OCI-LY1 (cell line): ENCODE results near the gene SLC28A2.

ENCODE experiments used
- EZH2 ChIP-seq: fragments of 200-600 bp; sonication (generic), shearing (Covaris generic); IDR thresholded peaks from 2 replicates; pipeline ENCODE4 v1.8.0; 2017; ENCODE audit warnings: borderline replicate concordance, mixed run types, mild to moderate bottlenecking, antibody characterized with exemption, low read length, moderate library complexity, mixed read lengths
- TF ChIP-seq, protein P1 (sequence below): fragments of 200-600 bp; sonication (generic), shearing (Covaris generic); IDR thresholded peaks from 2 replicates; pipeline ENCODE4 v1.5.1; 2017; ENCODE audit warnings: mild to moderate bottlenecking, antibody characterized with exemption, low read length, moderate library complexity, mixed read lengths

DNA sequence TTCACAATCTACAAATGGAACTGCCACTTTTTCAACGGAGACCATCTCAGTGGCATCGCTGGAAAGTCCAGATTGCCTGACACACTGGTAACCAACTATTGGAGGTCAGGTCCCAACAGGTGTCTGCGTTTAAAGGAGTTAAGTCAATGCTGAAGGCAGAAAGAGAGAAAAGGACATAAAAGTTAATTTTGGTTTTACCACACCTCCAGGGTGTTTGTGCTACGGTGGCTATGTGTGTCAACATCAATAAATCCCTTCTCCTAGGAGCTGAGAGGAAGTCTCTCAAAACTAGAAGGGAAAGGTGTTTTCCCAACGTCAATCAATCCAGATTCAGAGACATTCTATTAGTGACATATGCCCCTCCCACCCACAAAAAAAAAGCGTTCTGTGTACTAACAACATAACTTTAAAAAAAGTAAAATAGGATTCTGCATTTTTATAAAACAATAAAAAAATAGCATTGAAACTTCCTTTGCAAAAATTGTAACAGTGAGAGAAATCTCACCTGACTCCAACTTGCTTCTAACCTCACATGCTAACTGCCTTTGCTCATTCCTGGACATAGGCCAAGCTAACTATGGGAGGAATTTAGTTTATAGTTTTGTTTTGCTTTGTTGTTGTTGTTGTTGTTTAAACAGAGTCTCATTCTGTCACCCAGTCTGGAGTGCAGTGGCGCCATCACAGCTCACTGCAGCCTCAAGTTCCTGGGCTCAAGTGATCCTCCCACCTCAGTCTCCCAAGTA lies 67.6 kb downstream of the SLC28A2 start:
- TF ChIP-seq, protein P1, sequence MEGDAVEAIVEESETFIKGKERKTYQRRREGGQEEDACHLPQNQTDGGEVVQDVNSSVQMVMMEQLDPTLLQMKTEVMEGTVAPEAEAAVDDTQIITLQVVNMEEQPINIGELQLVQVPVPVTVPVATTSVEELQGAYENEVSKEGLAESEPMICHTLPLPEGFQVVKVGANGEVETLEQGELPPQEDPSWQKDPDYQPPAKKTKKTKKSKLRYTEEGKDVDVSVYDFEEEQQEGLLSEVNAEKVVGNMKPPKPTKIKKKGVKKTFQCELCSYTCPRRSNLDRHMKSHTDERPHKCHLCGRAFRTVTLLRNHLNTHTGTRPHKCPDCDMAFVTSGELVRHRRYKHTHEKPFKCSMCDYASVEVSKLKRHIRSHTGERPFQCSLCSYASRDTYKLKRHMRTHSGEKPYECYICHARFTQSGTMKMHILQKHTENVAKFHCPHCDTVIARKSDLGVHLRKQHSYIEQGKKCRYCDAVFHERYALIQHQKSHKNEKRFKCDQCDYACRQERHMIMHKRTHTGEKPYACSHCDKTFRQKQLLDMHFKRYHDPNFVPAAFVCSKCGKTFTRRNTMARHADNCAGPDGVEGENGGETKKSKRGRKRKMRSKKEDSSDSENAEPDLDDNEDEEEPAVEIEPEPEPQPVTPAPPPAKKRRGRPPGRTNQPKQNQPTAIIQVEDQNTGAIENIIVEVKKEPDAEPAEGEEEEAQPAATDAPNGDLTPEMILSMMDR, result no peak
- TF ChIP-seq EZH2, result no peak
